ENCODE measurements around the gene CALHM5. TPM values are rescaled to one million over a fixed set of nuclear protein-coding genes. Genes with fewer than 3 reads are reported as not detected.
A peak's percentile ranks its signal among the peaks of the same experiment; 100 is the strongest.

CALHM5 gene
- total RNA-seq, 4 donors from 2014 or later = 0.56 to 1.5 (median 0.82) TPM

DNA sequence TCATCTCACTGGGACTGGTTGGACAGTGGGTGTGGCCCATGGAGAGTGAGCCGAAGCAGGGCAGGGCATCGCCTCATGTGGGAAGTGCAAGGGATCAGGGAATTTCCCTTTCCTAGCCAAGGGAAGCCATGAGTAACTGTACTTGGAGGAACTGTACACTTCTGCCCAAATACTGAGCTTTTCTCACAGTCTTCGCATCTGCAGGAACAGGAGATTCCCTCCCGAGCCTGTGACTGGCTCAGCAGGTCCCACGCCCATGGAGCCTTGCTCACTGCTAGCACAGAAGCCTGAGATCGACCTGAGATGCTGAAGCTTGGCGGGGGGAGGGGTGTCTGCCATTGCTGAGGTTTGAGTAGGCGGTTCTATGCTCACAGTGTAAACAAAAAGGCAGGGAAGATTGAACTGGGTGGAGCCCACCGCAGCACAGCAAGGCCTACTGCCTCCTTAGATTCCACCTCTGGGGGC, 10.4 kb upstream of the CALHM5 start:
- ATAC-seq = no peak
- Histone ChIP-seq H3K36me3 (no peaks in the 10 kb centered on the region), H3K27me3 (no peaks in the 10 kb centered on the region), H3K9me3 (no peaks in the 10 kb centered on the region), H3K4me3 (no peak overlapping the region), H3K27ac (no peak overlapping the region), H3K4me1 (no peaks in the 10 kb centered on the region)
- TF ChIP-seq POLR2A (IDR thresholded peaks at IDR 0.05) = no peak
- in situ Hi-C loops (cut with MboI; ENCODE audit: low sequenced_read_pairs in 4 of 4) = no loop called here
- intact Hi-C loops (cut with DNase I; ENCODE audit: low total_unique reads) = no loop called here
- no peak for DNase-seq

DNA sequence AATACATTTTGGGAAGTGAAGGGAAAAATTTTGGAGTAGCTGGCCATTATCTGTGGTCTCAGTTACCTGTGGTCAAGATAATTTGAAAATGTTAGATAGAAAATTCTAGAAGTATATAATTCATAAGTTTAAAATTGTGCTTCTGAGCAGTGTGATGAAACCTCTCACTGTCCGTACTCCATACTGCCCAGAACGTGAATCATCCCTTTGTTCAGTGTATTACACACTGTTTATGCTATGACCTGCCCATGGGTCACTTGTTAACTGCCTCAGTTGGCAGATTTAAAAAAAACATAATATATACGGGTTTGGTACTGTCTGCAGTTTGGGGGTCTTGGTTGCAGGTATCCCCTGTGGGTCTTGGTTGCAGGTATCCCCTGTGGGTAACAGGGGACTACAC, 4.1 kb upstream of the CALHM5 start:
- Histone ChIP-seq H3K4me1 (no peaks in the 10 kb centered on the region), H3K27ac (no peak overlapping the region), H3K36me3 (no peaks in the 10 kb centered on the region), H3K4me3 (no peak overlapping the region), H3K27me3 (no peaks in the 10 kb centered on the region), H3K9me3 (no peaks in the 10 kb centered on the region)
- TF ChIP-seq POLR2A (IDR thresholded peaks at IDR 0.05) = no peak
- TF ChIP-seq, protein P1, sequence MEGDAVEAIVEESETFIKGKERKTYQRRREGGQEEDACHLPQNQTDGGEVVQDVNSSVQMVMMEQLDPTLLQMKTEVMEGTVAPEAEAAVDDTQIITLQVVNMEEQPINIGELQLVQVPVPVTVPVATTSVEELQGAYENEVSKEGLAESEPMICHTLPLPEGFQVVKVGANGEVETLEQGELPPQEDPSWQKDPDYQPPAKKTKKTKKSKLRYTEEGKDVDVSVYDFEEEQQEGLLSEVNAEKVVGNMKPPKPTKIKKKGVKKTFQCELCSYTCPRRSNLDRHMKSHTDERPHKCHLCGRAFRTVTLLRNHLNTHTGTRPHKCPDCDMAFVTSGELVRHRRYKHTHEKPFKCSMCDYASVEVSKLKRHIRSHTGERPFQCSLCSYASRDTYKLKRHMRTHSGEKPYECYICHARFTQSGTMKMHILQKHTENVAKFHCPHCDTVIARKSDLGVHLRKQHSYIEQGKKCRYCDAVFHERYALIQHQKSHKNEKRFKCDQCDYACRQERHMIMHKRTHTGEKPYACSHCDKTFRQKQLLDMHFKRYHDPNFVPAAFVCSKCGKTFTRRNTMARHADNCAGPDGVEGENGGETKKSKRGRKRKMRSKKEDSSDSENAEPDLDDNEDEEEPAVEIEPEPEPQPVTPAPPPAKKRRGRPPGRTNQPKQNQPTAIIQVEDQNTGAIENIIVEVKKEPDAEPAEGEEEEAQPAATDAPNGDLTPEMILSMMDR (IDR thresholded peaks at IDR 0.05 in 4 of 5, conservative IDR thresholded peaks at IDR 0.05 in 1 of 5) = no peak
- DNase-seq (no peak), ATAC-seq (no peak)
- in situ Hi-C loops (cut with MboI; ENCODE audit: low sequenced_read_pairs in 4 of 4) = no loop called here
- intact Hi-C loops (cut with DNase I; ENCODE audit: low total_unique reads) = no loop called here

DNA sequence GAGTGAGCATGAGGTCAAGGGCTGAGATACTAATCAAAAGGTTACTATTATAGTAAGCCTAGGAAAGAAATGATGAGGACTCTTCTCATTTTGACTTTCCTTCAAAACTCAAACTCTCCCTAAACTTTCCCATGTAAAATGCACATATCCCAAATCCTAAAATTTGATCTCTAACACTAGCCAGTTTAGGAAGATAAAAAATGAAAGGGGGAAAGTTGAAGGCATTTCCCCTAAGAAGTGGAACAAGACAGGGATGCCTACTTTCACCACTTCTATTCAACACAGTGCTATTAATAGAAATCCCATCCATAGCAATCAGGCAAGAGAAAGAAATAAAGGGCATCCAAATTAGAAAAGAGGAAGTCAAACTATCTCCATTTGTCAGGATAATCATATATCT, 2.9 kb upstream of the CALHM5 start:
- H3K36me3 ChIP-seq = no peaks in the 10 kb centered on the region
- no peak for ATAC-seq
- TF ChIP-seq, protein P1 (IDR thresholded peaks at IDR 0.05 in 4 of 5, conservative IDR thresholded peaks at IDR 0.05 in 1 of 5) = no peak
- no peak for TF ChIP-seq POLR2A (IDR thresholded peaks at IDR 0.05)
- H3K4me3 ChIP-seq = no peak overlapping the region
- no peak overlapping the region for H3K27ac ChIP-seq
- in situ Hi-C loops (cut with MboI; ENCODE audit: low sequenced_read_pairs in 4 of 4) = no loop called here
- no peaks in the 10 kb centered on the region for H3K27me3 ChIP-seq
- H3K9me3 ChIP-seq = no peaks in the 10 kb centered on the region
- intact Hi-C loops (cut with DNase I; ENCODE audit: low total_unique reads) = no loop called here
- H3K4me1 ChIP-seq = no peaks in the 10 kb centered on the region
- DNase-seq = no peak

- in situ Hi-C loops (cut with MboI; ENCODE audit: low sequenced_read_pairs in 4 of 4) = no loop called here
- intact Hi-C loops (cut with DNase I; ENCODE audit: low total_unique reads) = no loop called here
Observed at GRCh38 chr6:116512111-116512559, 696 bp downstream of the CALHM5 start.

DNA sequence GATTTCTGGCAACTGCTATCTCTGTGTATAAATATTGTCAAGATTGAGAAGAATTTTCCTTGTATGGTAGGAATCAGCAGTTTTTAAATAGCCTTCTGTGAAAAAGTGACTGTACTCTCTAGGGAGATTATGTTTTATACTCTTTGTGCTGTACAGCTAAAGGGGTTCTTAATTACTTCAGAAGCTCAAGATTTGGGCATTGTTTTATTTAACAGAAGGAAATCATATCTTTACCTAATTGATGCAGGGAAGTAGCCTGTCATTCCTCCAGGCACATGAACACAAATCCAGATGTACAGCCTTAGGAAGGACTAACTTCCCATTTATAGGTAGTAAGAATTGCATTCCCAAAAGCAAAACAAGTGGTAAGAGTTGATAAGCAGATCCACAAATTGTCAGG, 1.3 kb downstream of the CALHM5 start:
- Histone ChIP-seq H3K27ac (peak overlapping the region; percentile 69 to 79 (median 70)), H3K4me3 (peak overlapping the region; percentile 37 to 52 (median 46)), H3K4me1 (no peaks in the 10 kb centered on the region), H3K27me3 (no peaks in the 10 kb centered on the region), H3K36me3 (no peaks in the 10 kb centered on the region), H3K9me3 (no peaks in the 10 kb centered on the region)
- no peak for ATAC-seq
- in situ Hi-C loops (cut with MboI; ENCODE audit: low sequenced_read_pairs in 4 of 4) (no loop called here), intact Hi-C loops (cut with DNase I; ENCODE audit: low total_unique reads) (no loop called here)
- TF ChIP-seq, protein P1 (IDR thresholded peaks at IDR 0.05 in 4 of 5, conservative IDR thresholded peaks at IDR 0.05 in 1 of 5) = no peak
- no peak for TF ChIP-seq POLR2A (IDR thresholded peaks at IDR 0.05)
- DNase-seq = no peak

More at GRCh38 chr6:116512111-116512559, 696 bp downstream of the CALHM5 start:
- TF ChIP-seq POLR2A (IDR thresholded peaks at IDR 0.05) = no peak
- TF ChIP-seq, protein P1 (IDR thresholded peaks at IDR 0.05 in 4 of 5, conservative IDR thresholded peaks at IDR 0.05 in 1 of 5) = no peak
- H3K36me3 ChIP-seq = no peaks in the 10 kb centered on the region
- H3K27ac ChIP-seq = peak overlapping the region; percentile 69 to 79 (median 70)
- no peaks in the 10 kb centered on the region for H3K9me3 ChIP-seq
- ATAC-seq (peak; percentile 30 to 56), DNase-seq (no peak)
- peak overlapping the region; percentile 37 to 52 (median 46) for H3K4me3 ChIP-seq
- H3K4me1 ChIP-seq = no peaks in the 10 kb centered on the region
- no peaks in the 10 kb centered on the region for H3K27me3 ChIP-seq
